ENCODE results near the gene MAPK10.

- no peak for TF ChIP-seq ATF3 (CRISPR knock-in tag; conservative IDR thresholded peaks at IDR 0.05)
- TF ChIP-seq ZNF263 (CRISPR knock-in tag; IDR thresholded peaks at IDR 0.05; ENCODE audit: low read depth), result no peak
- TF ChIP-seq NR1H2 (CRISPR knock-in tag; IDR thresholded peaks at IDR 0.05), result no peak
- no peak for TF ChIP-seq E2F1 (CRISPR knock-in tag; IDR thresholded peaks at IDR 0.05)
- no peak for TF ChIP-seq CTCF (IDR thresholded peaks at IDR 0.05)
- no peak for TF ChIP-seq NFYB (CRISPR knock-in tag; conservative IDR thresholded peaks at IDR 0.05; ENCODE audit: low read depth)
- no peak for TF ChIP-seq ATF2 (CRISPR knock-in tag; IDR thresholded peaks at IDR 0.05; ENCODE audit: borderline replicate concordance, low read depth)
- no peak for TF ChIP-seq SP1 (CRISPR knock-in tag; conservative IDR thresholded peaks at IDR 0.05)
- no peak for TF ChIP-seq AFF4 (CRISPR knock-in tag; IDR thresholded peaks at IDR 0.05; ENCODE audit: borderline replicate concordance)
Measured at GRCh38 chr4:86274642-86275041, 85.2 kb downstream of the MAPK10 start.

Data from WTC11 (cell line).